ENCODE measurements around the gene CD55.

GRCh38 chr1:207318072-207318619, 3.3 kb upstream of the CD55 start:
- TF ChIP-seq EZH2 (IDR thresholded peaks at IDR 0.05; ENCODE audit: borderline replicate concordance, low read depth, low read length, poor library complexity, severe bottlenecking) (no peak), CTCF (conservative IDR thresholded peaks at IDR 0.05; ENCODE audit: low read depth, low read length) (no peak)
